Transverse colon (tissue), 3 donors: ENCODE measurements around the gene SUN2.

Experiments
- CTCF ChIP-seq, 5 experiments: fragments of 200-600 bp in 3 of 5; fragments of 450-650 bp in 2 of 5; sonication (generic) in 3 of 5; IDR thresholded peaks; 1 replicate in 2 of 5; 2 replicates in 3 of 5; pipeline ENCODE4 v1.5.1; 2016 to 2017; ENCODE audit warnings: antibody characterized with exemption in 5 of 5, inconsistent platforms in 3 of 5, mild to moderate bottlenecking in 2 of 5, moderate library complexity in 1 of 5
- POLR2A ChIP-seq: fragments of 450-650 bp; IDR thresholded peaks from one replicate; pipeline ENCODE4 v1.6.1; 2016; ENCODE audit warnings: antibody characterized with exemption, mild to moderate bottlenecking, moderate library complexity

DNA sequence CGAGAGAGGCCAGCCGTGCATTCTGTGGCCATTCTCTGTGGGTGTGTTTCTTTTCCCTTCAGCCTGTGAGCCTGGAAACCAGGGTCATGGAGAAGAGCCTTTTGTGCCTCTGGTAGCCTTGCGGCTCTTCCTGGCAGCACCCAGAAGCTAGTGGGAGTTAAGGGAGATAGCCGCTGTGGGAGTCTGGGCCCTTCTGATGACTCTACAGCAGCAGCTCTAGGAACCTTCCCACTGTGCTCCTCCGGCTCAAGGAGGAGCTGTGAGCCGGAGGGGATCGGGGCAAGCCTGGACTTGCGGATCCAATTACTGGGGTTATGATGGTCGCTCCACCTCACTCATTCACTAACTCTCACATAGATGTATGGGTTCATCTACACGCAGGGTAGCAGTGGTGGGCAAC, 39.5 kb downstream of the SUN2 start:
- TF ChIP-seq CTCF (IDR thresholded peaks at IDR 0.05): no peak
- TF ChIP-seq POLR2A: no peak
